Lower lobe of right lung (tissue), 2 donors: ENCODE data around the gene LHFPL6. TPM values are rescaled to one million over a fixed set of nuclear protein-coding genes. Genes with fewer than 3 reads are reported as not detected.
A peak's percentile ranks its signal among the peaks of the same experiment; 100 is the strongest.

Experiments
- ATAC-seq, 2 donors: fragments of 200-7000 bp; cut with Tn5 transposase; one replicate each; pipeline ENCODE4 v1.9.1; 2020 to 2022; ENCODE audit warnings: mild to moderate bottlenecking in 2 of 2, moderate library complexity in 2 of 2
- DNase-seq: peaks from one replicate; pipeline ENCODE4 v3.0.0-alpha.2; 2020
- H3K27ac ChIP-seq: fragments of 200-600 bp; one replicate; pipeline ENCODE4 v1.8.0; 2022
- H3K27me3 ChIP-seq: fragments of 200-600 bp; one replicate; pipeline ENCODE4 v1.8.0; 2022; ENCODE audit warnings: low read depth
- H3K36me3 ChIP-seq: fragments of 200-600 bp; one replicate; pipeline ENCODE4 v1.8.0; 2022; ENCODE audit warnings: mild to moderate bottlenecking
- H3K4me1 ChIP-seq: fragments of 200-600 bp; one replicate; pipeline ENCODE4 v1.8.0; 2022
- H3K4me3 ChIP-seq: fragments of 200-600 bp; one replicate; pipeline ENCODE4 v1.8.0; 2022; ENCODE audit warnings: mild to moderate bottlenecking
- H3K9me3 ChIP-seq: fragments of 200-600 bp; one replicate; pipeline ENCODE4 v1.8.0; 2022
- intact Hi-C: fragments of 100-400 bp; cut with DNase I; formaldehyde crosslinking; loops from one replicate; pipeline ENCODE4 v1.11.0; 2022
- long read RNA-seq: library from polyadenylated mRNA; unstranded; transcript quantifications from one replicate; pipeline ENCODE4 v2.0.0, GENCODE V29; 2021
- total RNA-seq: library from RNA; stranded (reverse); fragmentation: NEBNext Ultra II Directional; extraction: Animal tissue kit (Norgen Biotek cat#: 25700); gene quantifications from one replicate; pipeline ENCODE4 v1.2.1, GENCODE V29; 2021
- TF ChIP-seq, protein P1 (sequence below): fragments of 200-600 bp; IDR thresholded peaks from one replicate; pipeline ENCODE4 v1.8.0; 2022; ENCODE audit warnings: antibody characterized with exemption, mild to moderate bottlenecking
- donor health status: DM: no; HTN: yes; CAD: no; lungs with severe emphysema.

The LHFPL6 gene
- 68.7 TPM for total RNA-seq
- long read RNA-seq, partial matches to known transcripts, result 4 of 22 reads
- long read RNA-seq, other reads (novel, unspliced or antisense), result 18 of 22 reads

DNA sequence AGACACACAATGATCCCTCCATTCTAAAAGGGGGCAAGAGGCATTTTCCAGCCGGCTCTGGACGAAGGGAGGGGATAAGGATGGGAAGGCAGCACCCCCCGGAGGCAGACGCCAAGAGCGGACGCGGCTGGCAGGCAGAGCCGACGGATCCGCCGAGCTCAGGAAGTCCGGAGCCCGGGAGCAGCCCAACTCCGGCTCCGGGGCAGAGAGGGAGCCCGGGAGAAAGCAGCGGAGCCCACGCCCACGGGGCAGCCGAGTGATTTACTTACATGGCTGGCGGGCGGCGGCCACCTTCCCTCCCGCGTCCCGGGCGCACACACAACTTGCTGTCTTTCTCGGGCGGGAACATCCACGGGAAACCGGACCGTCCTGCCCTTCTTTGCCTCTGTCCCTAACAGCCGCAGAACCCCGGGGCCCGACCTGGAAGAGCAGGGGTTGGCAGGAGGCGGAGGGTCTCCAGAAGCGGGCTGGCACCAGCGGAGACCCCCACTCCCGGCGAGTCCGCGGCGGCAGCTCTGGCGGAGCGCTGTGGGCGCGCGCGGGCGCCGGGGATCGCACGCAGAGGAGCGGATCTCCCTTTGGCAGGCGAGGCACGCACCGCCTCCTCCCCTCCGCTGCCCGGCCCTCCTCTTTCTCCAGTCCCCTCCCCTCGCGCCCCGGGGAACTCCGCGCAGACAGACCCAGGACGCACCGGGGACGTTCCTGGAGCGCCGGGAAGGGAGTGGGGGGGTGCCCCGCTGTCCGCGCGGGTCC, at the start of gene LHFPL6:
TSS of gene LHFPL6 (minus strand) at position 580 of the 753 bp plus-strand sequence.
- peak within 1 kb of the TSS; percentile 90 for H3K27ac ChIP-seq
- DNase-seq, result peak; percentile 84
- H3K9me3 ChIP-seq, result no peaks in the 10 kb centered on the region
- peaks cover 8% of the 10 kb centered on the region for H3K4me1 ChIP-seq
- TF ChIP-seq, protein P1, sequence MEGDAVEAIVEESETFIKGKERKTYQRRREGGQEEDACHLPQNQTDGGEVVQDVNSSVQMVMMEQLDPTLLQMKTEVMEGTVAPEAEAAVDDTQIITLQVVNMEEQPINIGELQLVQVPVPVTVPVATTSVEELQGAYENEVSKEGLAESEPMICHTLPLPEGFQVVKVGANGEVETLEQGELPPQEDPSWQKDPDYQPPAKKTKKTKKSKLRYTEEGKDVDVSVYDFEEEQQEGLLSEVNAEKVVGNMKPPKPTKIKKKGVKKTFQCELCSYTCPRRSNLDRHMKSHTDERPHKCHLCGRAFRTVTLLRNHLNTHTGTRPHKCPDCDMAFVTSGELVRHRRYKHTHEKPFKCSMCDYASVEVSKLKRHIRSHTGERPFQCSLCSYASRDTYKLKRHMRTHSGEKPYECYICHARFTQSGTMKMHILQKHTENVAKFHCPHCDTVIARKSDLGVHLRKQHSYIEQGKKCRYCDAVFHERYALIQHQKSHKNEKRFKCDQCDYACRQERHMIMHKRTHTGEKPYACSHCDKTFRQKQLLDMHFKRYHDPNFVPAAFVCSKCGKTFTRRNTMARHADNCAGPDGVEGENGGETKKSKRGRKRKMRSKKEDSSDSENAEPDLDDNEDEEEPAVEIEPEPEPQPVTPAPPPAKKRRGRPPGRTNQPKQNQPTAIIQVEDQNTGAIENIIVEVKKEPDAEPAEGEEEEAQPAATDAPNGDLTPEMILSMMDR, result peak; percentile 47
- H3K4me3 ChIP-seq, result peak within 1 kb of the TSS; percentile 88
- peak; percentile 97 to 99 for ATAC-seq
- no peaks in the 10 kb centered on the region for H3K27me3 ChIP-seq
- no peaks in the 10 kb centered on the region for H3K36me3 ChIP-seq
- intact Hi-C loops, result no loop called here

DNA sequence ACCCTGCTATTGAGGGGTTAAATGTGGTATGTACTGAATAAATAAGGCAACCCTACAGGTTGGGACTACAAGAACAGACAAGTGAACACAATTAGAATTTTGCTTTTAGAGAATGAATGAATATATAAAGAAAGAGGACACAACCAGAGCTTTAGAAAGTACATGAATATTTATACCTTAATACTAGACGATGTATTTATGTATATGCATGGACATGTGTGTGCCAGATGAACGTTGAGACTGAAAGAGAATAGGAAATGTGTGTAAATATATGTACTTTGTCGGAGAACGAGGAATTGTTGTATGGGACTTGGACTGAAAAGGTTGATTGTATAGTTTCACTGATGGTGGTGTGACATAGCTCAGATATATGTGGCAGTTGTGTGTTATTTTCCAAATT, 43.1 kb upstream of the LHFPL6 start:
- Histone ChIP-seq H3K27ac (no peak overlapping the region), H3K27me3 (no peaks in the 10 kb centered on the region), H3K4me1 (no peaks in the 10 kb centered on the region), H3K4me3 (no peak overlapping the region), H3K36me3 (no peaks in the 10 kb centered on the region), H3K9me3 (no peaks in the 10 kb centered on the region)
- TF ChIP-seq, protein P1, result no peak
- DNase-seq (no peak), ATAC-seq (no peak)
- intact Hi-C loops, result no loop called here

DNA sequence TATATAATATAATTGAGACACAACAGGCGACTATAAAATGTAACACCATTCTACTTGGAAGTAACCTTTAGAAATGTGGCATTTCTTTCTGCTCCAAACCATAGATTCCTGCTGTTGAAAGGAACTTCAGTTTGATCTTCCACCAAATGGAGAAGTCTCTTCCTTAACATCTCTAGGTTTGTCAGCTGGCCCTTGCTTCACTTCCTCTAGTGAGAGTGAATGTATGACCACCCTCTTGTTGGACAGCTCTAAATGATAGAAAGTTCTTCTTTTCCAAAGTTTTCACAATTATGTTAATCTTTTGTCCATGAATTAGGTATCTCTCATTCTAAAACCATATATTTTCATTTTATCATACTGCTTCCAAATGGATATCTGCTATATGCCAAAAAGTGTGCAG, 38.7 kb upstream of the LHFPL6 start:
- H3K27ac ChIP-seq, result no peak overlapping the region
- DNase-seq (no peak), ATAC-seq (no peak)
- intact Hi-C loops, result no loop called here
- H3K4me3 ChIP-seq, result no peak overlapping the region
- no peaks in the 10 kb centered on the region for H3K4me1 ChIP-seq
- H3K27me3 ChIP-seq, result no peaks in the 10 kb centered on the region
- TF ChIP-seq, protein P1, result no peak
- H3K36me3 ChIP-seq, result no peaks in the 10 kb centered on the region
- no peaks in the 10 kb centered on the region for H3K9me3 ChIP-seq

DNA sequence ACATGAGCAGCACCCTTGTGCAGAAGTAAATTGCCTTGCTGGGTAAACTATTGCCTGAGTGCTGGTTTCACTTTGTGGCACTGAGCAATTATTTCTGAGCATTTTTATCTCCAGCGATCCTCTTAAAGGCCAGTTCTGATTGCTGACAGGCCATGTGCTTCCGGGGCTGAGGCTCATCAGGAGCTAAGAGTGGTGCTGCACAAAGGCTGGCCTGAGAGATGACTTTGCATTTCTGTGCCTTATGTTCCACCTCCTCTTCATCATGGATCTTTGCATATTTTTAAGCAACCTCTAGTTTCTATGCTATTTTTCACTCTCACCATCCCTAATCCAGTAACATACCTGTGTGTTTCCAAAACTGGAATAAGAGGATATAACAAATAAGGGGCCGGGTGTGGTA, 34.9 kb upstream of the LHFPL6 start:
- ATAC-seq, result no peak

DNA sequence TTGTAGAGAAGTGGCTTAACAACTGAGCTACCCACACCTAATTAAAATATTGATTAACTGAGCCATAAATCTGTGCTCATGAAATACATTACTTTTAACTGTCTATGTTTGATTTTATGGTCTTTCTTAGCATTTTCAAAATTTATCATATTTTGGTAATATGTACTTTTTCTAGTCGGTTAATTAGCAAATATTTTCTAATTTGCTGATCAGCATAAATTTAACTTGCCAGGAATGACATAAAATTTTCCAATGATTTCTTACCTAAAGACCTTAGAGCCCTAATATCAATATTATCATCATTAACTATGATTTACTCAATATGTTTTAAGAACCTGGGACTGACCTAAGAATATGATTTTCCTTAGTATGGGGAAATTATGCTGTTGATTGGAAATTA, 32.6 kb upstream of the LHFPL6 start:
- intact Hi-C loops, result no loop called here
- DNase-seq (no peak), ATAC-seq (no peak)
- no peaks in the 10 kb centered on the region for H3K9me3 ChIP-seq
- H3K36me3 ChIP-seq, result no peaks in the 10 kb centered on the region
- no peak overlapping the region for H3K4me3 ChIP-seq
- TF ChIP-seq, protein P1, result no peak
- no peaks in the 10 kb centered on the region for H3K27me3 ChIP-seq
- H3K27ac ChIP-seq, result no peak overlapping the region
- H3K4me1 ChIP-seq, result no peaks in the 10 kb centered on the region

More for the DNA sequence above, 34.9 kb upstream of the LHFPL6 start:
- Histone ChIP-seq H3K4me3 (no peak overlapping the region), H3K27ac (no peak overlapping the region), H3K36me3 (no peaks in the 10 kb centered on the region), H3K9me3 (no peaks in the 10 kb centered on the region), H3K4me1 (no peaks in the 10 kb centered on the region), H3K27me3 (no peaks in the 10 kb centered on the region)
- no peak for DNase-seq
- TF ChIP-seq, protein P1, result no peak
- intact Hi-C loops, result no loop called here
